Mucosa of descending colon (tissue), 3 donors: Measurements from ENCODE around the gene ZBTB20. TPM values are rescaled to one million over a fixed set of nuclear protein-coding genes. Genes with fewer than 3 reads are reported as not detected.
A peak's percentile ranks its signal among the peaks of the same experiment; 100 is the strongest.

Source experiments
- ATAC-seq: fragments of 200-7000 bp; cut with Tn5 transposase; one replicate; pipeline ENCODE4 v1.9.1; 2020; ENCODE audit warnings: mild to moderate bottlenecking, moderate library complexity
- DNase-seq, 3 donors: peaks; one replicate each; pipeline ENCODE4 v3.0.0-alpha.2; 2020
- H3K36me3 ChIP-seq: fragments of 200-600 bp; one replicate; pipeline ENCODE4 v1.8.0; 2021; ENCODE audit warnings: low read depth, mild to moderate bottlenecking
- H3K4me1 ChIP-seq: fragments of 200-600 bp; one replicate; pipeline ENCODE4 v1.8.0; 2021; ENCODE audit warnings: low read depth, mild to moderate bottlenecking
- H3K4me3 ChIP-seq: fragments of 200-600 bp; one replicate; pipeline ENCODE4 v1.8.0; 2021; ENCODE audit warnings: mild to moderate bottlenecking
- H3K9me3 ChIP-seq: fragments of 200-600 bp; one replicate; pipeline ENCODE4 v1.8.0; 2021; ENCODE audit warnings: mild to moderate bottlenecking
- intact Hi-C, 2 donors: fragments of 100-400 bp; cut with DNase I in 1 of 2; cut with micrococcal nuclease in 1 of 2; formaldehyde crosslinking; loops; one replicate each; pipeline versions ENCODE4 v1.11.0 to v1.11.1; 2022; cut with DNase I, micrococcal nuclease
- total RNA-seq, 3 donors: library from RNA; stranded (reverse); fragmentation: NEBNext Ultra II Directional in 2 of 3; extraction: Animal tissue kit (Norgen Biotek cat#: 25700) in 2 of 3; gene quantifications; one replicate each; pipeline versions ENCODE4 v1.2.1 to v1.2.4, GENCODE V29; 2021 to 2023
- TF ChIP-seq, protein P1 (sequence below): fragments of 200-600 bp; IDR thresholded peaks from one replicate; pipeline ENCODE4 v1.8.0; 2022; ENCODE audit warnings: antibody characterized with exemption, mild to moderate bottlenecking
- donor health status: DM: no; HTN: no; CAD: no; lungs with moderate emphysema.
- donor health status: DM: no; HTN: no; CAD: no.
- donor health status: DM: no; HTN: yes; CAD: no.

The ZBTB20 gene
- total RNA-seq, 3 donors from 2014 or later = 30.6 to 85.6 (median 37.3) TPM

DNA sequence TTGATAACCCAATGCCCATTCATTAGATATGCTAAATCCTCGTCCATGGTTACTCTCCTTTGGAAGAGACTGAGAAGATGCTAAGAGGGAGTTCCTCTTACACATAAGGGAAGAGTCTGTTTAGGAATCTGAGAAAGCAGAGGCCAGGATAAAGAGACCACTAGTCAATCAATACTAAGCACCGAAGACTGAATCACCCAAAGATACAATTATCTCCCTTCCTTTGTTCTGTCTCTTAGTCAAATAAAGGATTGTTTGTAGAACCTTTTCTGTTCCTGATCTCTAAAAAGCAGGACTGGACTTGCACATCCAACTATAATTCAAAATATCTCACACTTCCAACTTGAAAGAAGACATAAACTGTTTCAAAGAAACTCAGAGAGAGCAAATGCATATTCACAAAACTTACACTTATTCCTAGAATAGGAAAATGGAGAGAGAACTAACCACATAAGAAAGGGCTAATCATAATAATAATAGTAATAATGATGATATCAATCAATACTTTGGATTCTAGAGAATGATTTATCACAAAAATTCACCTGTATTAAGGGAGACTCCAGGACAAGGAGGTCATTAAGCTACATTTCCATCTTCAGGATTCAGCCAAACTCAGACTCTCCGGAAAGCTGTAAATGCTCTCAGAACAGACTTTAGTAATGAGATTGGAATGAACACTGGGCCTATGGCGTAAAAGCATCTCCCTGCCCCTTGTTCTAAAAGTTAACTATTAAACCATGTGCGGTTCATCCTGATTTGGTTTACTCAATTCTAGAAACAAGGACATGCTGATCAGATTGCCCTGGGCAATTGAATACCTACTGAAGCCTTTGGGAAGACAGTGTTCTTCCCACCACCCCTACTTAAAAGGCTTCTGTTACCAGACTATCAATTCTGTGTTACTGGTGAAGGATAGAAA is 401.5 kb downstream of the ZBTB20 start:
- H3K4me1 ChIP-seq = no peaks in the 10 kb centered on the region
- H3K4me3 ChIP-seq = no peak overlapping the region
- no peaks in the 10 kb centered on the region for H3K9me3 ChIP-seq
- TF ChIP-seq, protein P1, sequence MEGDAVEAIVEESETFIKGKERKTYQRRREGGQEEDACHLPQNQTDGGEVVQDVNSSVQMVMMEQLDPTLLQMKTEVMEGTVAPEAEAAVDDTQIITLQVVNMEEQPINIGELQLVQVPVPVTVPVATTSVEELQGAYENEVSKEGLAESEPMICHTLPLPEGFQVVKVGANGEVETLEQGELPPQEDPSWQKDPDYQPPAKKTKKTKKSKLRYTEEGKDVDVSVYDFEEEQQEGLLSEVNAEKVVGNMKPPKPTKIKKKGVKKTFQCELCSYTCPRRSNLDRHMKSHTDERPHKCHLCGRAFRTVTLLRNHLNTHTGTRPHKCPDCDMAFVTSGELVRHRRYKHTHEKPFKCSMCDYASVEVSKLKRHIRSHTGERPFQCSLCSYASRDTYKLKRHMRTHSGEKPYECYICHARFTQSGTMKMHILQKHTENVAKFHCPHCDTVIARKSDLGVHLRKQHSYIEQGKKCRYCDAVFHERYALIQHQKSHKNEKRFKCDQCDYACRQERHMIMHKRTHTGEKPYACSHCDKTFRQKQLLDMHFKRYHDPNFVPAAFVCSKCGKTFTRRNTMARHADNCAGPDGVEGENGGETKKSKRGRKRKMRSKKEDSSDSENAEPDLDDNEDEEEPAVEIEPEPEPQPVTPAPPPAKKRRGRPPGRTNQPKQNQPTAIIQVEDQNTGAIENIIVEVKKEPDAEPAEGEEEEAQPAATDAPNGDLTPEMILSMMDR = no peak
- H3K36me3 ChIP-seq = no peaks in the 10 kb centered on the region
- intact Hi-C loops = loop anchor here in 1 of 2 donors (5.0 kb wide), 1 partner anchor 423 kb away; no protein-coding TSS in a partner anchor
- peak; percentile 97 for ATAC-seq
- DNase-seq = peak in 1 of 3 donors; percentile 29

DNA sequence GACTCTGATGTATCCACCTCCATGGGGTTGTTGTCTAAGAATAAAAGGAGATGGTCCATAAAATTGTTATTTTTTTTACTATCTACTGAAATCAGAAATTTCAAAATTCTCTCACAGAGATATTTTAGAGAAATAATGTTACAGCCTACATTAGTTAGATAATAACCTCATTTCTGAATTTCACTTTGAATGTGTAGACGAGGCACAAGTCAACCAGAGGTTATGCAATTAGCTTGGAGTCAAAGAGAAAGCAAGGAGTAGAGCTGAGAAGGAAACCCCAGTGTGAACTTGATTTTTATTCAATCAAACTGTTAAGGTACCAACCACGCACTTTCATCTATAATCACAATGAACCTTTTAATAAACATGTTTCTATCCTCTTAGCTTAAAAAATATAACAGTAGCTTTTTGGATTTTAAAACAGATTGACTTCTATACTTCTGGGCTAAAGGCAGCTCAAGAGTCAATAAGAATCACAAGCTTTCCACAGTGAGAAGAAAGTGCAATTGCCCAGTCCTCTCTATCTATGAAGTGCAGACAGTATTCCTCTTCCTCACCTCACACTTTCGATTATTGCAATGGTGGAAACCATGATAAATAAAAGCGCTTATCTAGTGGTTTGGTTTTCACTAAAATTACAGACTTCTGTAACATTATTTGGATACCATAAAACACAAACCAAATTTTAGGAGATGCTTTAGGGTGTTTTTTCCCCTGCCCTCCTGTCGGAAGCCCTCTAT is 403.2 kb downstream of the ZBTB20 start:
- Histone ChIP-seq H3K4me1 (no peaks in the 10 kb centered on the region), H3K4me3 (no peak overlapping the region), H3K9me3 (no peaks in the 10 kb centered on the region), H3K36me3 (no peaks in the 10 kb centered on the region)
- ATAC-seq (no peak), DNase-seq (no peak)
- TF ChIP-seq, protein P1 = no peak
- intact Hi-C loops = no loop called here

DNA sequence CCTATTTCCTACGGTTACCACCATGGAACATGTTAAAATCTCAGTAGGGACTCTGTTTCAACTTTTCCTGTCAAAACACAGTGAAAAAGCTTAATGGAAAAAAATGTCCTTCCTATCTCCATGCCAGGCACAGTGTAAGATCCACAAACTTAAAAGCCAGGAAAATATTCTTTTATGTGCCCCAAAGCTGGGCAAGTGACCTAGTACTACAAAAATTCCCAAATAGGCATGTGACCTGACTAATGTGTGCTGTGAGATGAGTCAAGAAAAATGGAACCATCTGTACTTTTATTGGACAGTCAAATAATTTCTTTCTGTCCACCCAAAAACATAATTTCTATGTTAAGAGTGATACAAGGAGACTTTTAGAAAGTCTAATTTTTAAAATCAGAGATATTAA is 406.0 kb downstream of the ZBTB20 start:
- intact Hi-C loops = no loop called here
- ATAC-seq (no peak), DNase-seq (no peak)
- TF ChIP-seq, protein P1 = no peak
- Histone ChIP-seq H3K9me3 (no peaks in the 10 kb centered on the region), H3K4me1 (no peaks in the 10 kb centered on the region), H3K36me3 (no peaks in the 10 kb centered on the region), H3K4me3 (no peak overlapping the region)

DNA sequence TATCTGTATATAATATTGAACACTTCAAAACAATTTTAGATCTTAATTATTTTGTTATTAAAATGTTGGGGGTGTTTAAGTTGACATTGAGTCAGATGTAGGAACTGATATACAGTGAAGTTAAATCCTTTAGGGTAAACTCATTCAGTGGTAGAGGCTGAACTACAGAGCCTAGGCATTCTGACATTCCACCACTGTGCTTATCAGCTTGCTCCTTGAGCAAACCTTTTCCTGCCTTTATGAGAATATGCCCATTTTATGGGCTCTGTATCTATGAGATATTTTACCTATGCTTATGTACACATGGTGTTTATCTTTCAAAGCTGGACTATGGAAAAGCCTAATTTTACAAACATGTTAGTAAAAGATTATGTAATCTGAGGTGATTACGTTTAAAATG is 407.5 kb downstream of the ZBTB20 start:
- Histone ChIP-seq H3K36me3 (no peaks in the 10 kb centered on the region), H3K4me1 (no peaks in the 10 kb centered on the region), H3K4me3 (no peak overlapping the region), H3K9me3 (no peaks in the 10 kb centered on the region)
- no peak for DNase-seq
- TF ChIP-seq, protein P1 = no peak
- intact Hi-C loops = no loop called here
- peak; percentile 95 for ATAC-seq

DNA sequence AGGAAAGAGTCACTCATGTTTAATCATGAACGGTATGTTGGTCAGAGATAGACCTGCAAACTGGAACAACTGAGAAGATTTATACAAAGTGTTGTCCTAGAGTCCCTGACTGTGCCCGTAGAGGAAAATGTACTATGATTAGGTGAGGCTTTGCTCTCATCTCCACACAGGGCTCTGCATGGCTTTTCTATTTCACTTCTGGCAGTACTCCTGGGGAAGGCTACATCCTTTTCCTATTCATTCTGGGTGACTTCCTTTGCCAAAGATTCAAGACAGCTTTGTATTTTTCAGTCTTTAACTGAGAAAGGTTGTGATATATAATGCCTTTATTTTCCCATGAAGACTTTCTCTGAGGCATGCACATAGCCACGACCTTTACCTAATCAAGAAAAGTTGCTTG is 414.7 kb downstream of the ZBTB20 start:
- TF ChIP-seq, protein P1 = no peak
- DNase-seq (no peak), ATAC-seq (no peak)
- Histone ChIP-seq H3K36me3 (no peaks in the 10 kb centered on the region), H3K9me3 (no peaks in the 10 kb centered on the region), H3K4me1 (no peaks in the 10 kb centered on the region), H3K4me3 (no peak overlapping the region)
- intact Hi-C loops = no loop called here
